Embryonic facial prominence (tissue), 1 donor: ENCODE results near the gene ME1.
"Not testable (repeated sequence)": the region's sequence is repeated elsewhere in the genome, so short reads cannot be mapped to it uniquely, and the experiment has no call there.

Experiments used
- DNase-seq: peaks from one replicate; pipeline ENCODE4 v3.0.0-alpha.2; 2016; ENCODE audit errors: extremely low spot score

Gene ME1

GRCh38 chr6:83256719-83257118 is 174.1 kb downstream of the ME1 start:
- not testable (repeated sequence) for DNase-seq

DNA sequence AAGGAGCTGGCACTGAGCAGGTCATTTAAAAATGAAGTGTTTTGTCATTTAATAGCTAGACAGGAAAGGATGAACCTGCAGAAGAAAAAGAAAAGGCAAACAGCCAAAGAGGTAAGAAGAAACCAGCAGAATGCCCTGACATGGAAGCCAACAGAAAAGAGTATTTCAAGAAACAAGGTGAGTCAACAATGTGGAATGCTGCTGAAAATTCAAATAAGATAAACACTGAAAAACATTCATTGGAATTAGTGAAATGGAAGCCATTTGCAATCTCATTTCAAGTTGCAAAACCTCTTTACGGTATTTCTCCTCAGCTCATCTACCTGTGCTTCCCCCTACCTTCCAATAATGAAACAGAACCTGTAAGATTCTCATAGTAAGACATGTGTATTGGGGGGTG is 178.1 kb downstream of the ME1 start:
- no peak for DNase-seq

GRCh38 chr6:83250235-83250634 is 180.6 kb downstream of the ME1 start:
- no peak for DNase-seq

DNA sequence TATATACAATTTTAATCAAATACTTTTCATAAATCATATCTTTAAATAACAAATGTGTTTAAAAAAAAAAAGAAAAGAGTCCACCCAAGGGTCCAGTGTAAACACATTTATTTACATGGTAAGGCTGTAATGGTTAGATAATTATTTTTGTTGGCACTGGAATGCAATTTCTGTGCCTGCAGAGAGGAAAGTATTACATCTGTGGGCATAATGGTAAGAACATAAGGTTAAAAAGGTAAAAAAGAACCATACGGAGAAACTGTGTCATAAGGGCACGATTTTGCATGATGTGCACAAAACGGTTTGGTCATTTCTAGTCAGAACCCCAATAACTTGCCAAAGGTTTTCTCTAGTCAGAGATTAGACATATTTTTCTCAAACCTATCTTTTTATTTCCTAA is 183.4 kb downstream of the ME1 start:
- no peak for DNase-seq

GRCh38 chr6:83231146-83231545 is 199.7 kb downstream of the ME1 start:
- no peak for DNase-seq

DNA sequence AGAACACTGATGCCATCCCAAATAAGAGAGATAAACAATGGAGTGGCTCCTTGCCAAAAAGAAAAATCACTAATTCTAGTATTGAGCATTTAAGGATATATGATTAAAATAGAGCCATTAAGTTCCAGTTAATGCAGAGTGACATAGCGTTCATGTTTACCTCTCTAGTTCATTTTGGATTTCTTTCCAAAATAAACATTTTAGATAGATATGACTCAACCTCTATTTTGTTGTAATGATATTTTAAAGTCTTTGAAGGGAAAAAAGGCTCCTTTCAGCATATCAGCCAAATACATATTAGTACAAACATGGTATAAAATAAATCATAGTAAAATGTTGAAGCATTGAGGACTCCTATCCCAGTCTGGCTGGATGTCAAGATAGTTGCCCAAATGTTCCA is 204.3 kb downstream of the ME1 start:
- DNase-seq = no peak

DNA sequence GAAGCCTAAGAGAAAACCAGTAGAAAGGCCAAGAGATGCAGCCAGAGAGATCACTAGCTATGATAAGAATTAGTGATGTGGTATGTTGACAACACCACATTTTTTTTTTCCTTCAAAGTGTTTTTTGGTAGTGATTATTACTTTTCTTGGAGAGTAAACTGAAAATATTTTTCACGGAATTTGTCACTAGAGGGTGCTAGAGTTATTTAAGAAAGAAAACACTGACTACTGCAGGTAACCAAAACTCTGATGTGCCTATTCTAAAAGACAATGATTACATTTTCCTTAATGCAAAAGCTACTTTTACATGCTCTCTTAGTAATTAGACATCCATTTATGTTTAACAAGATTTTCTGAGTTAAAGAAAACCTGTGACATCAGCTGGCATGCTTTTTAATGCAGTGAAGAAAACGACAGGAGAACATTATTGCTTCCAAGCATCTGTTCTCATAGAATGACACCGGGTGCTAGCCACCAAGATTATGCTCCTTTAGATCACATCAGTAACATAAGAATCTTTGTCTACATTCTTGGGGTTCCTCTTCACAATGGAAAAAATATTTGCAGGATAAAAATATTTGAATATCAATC is 208.9 kb downstream of the ME1 start:
- DNase-seq = peak; percentile 43

GRCh38 chr6:83221276-83221675 is 209.6 kb downstream of the ME1 start:
- DNase-seq = no peak

- no peak for DNase-seq
Observed at GRCh38 chr6:83220121-83220520, 210.7 kb downstream of the ME1 start.

DNA sequence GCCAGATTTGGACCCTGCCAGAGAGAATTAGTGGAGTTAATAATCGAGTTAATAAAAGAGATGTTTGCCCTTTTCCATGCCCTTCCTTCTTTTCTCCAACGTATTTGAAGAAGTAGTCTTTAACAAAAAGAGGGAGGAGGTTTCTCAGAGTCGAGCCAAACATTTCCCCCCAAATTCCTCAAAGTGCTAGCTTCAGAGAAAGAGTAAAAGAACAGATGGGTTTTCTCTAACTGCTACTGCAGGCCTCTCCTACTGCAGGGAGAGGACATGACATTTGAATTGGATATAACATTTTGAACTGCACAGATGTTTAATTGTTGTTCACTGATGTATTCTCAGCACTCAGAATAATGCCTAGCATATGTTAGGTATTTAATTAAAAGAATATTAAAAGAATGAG is 212.2 kb downstream of the ME1 start:
- no peak for DNase-seq

- DNase-seq = no peak
Observed at GRCh38 chr6:83216806-83217205, 214.0 kb downstream of the ME1 start.

DNA sequence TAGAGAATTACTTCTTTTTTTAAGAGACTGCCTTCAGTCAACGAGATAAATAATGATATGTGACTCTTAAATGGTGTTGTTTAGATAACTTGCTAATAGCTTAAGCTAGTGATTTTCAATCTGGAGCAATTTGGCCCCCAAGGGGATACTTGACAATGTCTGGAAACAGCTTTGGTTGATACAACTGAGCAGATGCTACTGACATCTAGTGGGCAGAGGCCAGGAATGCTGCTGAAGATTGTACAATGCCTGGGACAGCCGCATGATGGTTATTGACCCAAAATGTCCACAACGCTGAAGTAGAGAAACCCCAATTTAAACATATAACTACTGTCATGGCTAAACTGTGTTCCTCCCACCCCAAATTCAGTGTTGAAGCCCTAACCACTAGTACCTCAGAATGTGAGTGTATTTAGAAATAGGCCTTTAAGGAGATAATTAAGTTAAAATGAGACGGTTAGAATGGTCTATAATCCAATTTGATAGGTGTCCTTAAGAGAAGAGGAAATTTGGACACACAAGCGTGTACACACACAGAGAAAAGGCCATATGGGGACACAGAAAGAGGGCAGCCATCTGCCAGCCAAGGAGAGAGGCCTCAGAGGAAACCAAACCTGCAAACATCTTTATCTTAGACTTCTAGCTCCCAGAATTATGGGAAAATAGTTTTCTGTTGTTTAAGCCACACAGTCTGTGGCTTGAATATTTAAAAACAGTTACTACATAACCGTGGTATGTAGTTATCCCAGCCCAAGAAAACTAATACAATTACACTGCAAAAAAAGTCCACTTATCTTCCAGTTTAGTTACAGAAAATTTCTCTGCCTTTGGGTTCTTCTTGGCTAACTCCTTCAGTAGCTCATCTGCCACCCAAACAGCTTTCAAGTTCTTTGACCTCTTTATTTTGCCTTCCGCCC is 215.5 kb downstream of the ME1 start:
- DNase-seq = no peak

DNA sequence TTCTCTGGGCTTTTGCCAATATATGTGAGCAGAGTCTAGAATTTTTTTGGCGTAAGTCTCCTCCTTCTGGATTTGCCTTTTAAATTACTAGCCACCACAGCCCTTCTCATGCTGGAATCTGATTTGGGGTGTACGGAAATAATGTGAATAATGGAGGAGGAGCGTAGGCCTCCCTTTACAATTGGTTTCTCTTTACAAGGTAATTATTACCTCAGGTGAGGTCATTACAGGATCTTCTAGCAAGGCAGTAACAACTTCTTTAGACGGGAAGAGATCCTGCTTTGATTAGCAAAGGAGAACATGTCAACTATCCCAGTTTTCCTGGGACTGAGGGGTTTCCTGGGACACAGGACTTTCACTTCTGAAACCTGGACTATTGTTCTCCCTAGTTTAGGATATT is 228.8 kb downstream of the ME1 start:
- DNase-seq = no peak

DNA sequence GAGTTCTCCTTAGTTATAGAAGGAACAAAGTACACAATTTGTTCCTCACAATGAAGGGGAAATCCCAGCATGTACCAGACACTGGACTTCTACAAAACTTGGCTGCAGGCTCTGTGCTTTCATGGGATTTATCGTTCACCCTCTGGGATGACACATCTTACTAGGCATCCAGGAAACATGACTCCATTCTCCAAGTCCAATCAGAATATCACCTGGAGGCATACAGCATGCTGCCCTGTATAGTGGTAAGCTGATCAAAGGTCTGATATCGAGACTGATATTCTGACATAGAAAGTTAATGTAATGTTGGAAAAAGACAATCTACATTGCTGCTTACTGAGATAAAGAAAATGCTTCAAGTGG is 231.0 kb downstream of the ME1 start:
- no peak for DNase-seq

DNA sequence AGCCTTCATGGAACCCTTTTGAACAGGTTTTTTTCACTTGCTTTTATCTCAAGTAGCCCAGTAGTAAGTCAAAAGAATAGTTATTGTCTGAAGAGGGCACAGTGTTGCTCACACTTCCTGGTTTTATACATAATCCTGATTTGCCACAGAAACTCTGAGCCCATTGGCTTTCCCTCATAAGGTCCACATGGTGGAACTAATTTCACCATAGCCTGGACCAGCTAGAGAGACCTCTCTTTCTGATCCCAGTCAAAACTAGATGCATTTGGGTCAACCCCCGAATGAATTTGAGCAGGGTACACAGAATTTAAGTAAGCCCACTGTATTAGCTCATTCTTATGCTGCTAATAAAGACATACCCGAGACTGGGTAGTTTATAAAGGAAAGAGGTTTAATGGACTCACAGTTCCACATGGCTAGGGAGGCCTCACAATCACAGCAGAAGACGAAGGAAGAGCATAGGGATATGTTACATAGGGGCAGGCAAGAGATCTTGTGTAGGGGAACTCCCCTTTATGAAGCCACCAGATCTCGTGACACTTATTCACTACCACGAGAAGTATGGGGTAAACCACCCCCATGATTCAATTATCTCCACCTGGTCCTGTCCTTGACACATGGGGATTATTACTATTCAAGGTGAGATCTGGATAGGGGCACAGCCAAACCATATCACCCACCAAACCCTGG is 231.5 kb downstream of the ME1 start:
- no peak for DNase-seq

GRCh38 chr6:83198486-83199172 is 232.2 kb downstream of the ME1 start:
- DNase-seq = no peak

GRCh38 chr6:83193747-83194566 is 236.9 kb downstream of the ME1 start:
- no peak for DNase-seq

DNA sequence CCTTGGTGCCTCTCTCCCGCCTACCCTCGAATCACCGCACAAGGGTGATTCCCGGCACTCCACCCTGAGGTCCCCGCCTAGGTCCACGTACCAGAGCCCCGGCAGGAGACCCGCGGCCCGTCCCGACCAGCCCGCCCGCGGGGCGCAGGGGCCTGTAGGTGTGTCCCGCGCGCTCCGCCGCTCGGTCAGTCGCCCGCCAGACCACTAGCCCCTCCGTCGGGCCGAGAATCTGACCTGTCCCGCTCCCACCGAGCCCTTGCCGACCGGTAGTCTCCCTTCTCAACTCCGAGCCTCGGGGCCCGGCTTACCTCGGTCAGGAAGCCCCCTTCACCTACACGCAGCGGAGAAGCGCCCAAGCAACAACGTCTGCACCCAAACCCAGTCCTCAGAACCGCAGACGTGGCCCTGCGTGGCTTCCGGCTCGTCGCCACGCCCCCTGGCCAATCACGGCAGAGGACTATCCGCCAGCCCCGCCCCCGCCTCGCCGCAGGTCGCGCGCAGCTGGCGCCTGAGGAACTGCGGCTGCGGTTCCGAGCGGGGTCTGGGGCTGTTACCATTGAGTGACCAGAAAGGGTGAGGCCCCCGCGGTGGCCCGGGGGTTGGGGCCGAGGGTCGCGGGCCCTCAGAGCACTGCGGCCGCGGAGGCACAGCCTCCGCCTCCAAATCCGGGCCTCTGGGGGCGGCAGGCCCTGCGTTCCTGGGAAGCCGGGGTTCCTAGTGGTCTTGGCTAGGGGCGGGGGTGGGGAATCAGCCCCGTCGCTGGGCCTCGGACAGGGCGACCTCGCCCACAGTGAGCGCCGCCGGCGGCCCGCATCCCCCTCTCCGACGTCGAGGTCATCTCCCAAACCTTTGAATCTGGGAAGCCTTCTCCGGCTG is 237.7 kb downstream of the ME1 start, which contains the start of the genes PGM3 and RWDD2A:
Gene PGM3, minus strand, starts transcription at position 395 of the 876 bp plus-strand sequence. CDS start 2,253 bp downstream, outside the sequence.
Gene RWDD2A, plus strand, starts transcription at position 487 of the 876 bp plus-strand sequence. CDS start 1,095 bp downstream, outside the sequence.
- peak; percentile 69 for DNase-seq

DNA sequence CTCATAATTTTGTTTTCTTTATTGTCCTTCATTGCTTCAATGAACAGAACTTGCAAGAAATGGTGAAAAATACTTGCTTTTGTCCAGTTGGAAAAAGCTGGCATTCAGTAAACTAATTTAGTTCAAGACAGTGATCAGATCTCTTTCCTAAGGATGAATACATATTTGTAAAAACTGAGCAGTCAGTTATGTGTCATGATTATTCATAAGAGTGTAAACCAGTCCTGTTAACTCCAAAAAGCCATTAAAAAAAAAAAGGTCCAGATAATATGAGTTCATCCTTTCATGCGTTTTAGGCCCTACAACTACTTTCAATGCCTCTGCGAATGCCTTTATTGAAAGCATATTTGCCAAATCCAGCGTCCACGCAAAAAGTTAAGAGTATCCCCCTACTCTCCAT is 238.4 kb downstream of the ME1 start:
- no peak for DNase-seq

DNA sequence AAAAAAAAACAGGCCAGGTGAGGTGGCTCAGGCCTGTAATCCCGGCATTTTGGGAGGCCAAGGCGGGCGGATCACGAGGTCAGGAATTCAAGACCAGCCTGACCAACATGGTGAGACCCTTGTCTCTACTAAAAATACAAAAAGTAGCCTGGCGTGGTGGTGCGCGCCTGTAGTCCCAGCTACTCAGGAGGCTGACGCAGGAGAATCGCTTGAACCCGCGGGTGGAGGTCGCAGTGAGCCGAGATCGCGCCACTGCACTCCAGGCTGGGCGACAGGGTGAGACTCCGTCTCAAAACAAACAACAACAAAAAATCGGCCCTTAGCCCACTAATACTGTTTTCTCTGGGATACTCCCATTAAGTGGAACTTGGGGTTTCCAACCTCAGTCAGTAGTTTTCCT is 238.9 kb downstream of the ME1 start:
- not testable (repeated sequence) for DNase-seq
